Muscle of arm (tissue), 14 donors: ENCODE measurements around the gene PTPN18. TPM values are rescaled to one million over a fixed set of nuclear protein-coding genes. Genes with fewer than 3 reads are reported as not detected.
"Not testable (repeated sequence)": the region's sequence is repeated elsewhere in the genome, so short reads cannot be mapped to it uniquely, and the experiment has no call there.

Experiments used
- DNase-seq: peaks from one replicate; pipeline ENCODE4 v3.0.0-alpha.2; 2013
- long read RNA-seq, 11 donors: transcript quantifications; one replicate each; lab custom pipeline, GENCODE V29; 2026
- polyA plus RNA-seq, 12 donors: library from polyadenylated mRNA; unstranded; fragments of 120-200 nt; gene quantifications; one replicate each; pipeline ENCODE4 v1.2.1, GENCODE V29; 2013; ENCODE audit not compliant: insufficient read length in 12 of 12

The PTPN18 gene, protein sequence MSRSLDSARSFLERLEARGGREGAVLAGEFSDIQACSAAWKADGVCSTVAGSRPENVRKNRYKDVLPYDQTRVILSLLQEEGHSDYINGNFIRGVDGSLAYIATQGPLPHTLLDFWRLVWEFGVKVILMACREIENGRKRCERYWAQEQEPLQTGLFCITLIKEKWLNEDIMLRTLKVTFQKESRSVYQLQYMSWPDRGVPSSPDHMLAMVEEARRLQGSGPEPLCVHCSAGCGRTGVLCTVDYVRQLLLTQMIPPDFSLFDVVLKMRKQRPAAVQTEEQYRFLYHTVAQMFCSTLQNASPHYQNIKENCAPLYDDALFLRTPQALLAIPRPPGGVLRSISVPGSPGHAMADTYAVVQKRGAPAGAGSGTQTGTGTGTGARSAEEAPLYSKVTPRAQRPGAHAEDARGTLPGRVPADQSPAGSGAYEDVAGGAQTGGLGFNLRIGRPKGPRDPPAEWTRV
- 10 to 100 TPM in 11 of 12 donors, not detected in 1; 15.4 to 41.5 (median 18.8) TPM for polyA plus RNA-seq
- long read RNA-seq, donor 1, transcript PTPN18-207 (2 exons, 1,717 nt): major isoform, 8 of 17 reads
- long read RNA-seq, donor 1, transcript PTPN18-211 (3 exons, 1,394 nt): minor isoform, 5 of 17 reads
- long read RNA-seq, donor 1, partial matches to known transcripts: 0 of 17 reads
- long read RNA-seq, donor 1, other reads (novel, unspliced or antisense): 0 of 17 reads
- long read RNA-seq, donor 2, partial matches to known transcripts: 0 of 4 reads
- long read RNA-seq, donor 2, other reads (novel, unspliced or antisense): 0 of 4 reads
- long read RNA-seq, donor 3, partial matches to known transcripts: 0 of 1 reads
- long read RNA-seq, donor 3, other reads (novel, unspliced or antisense): 0 of 1 reads
- long read RNA-seq, donor 4, partial matches to known transcripts: 0 of 3 reads
- long read RNA-seq, donor 4, other reads (novel, unspliced or antisense): 0 of 3 reads
- long read RNA-seq, donor 5, partial matches to known transcripts: 0 of 3 reads
- long read RNA-seq, donor 5, other reads (novel, unspliced or antisense): 0 of 3 reads
- long read RNA-seq, donor 6, partial matches to known transcripts: 0 of 2 reads
- long read RNA-seq, donor 6, other reads (novel, unspliced or antisense): 0 of 2 reads
- long read RNA-seq, donor 7, partial matches to known transcripts: 19 of 24 reads
- long read RNA-seq, donor 7, other reads (novel, unspliced or antisense): 0 of 24 reads
- long read RNA-seq, donor 8, partial matches to known transcripts: 0 of 6 reads
- long read RNA-seq, donor 8, other reads (novel, unspliced or antisense): 0 of 6 reads
- long read RNA-seq, donor 9: 0 reads
- long read RNA-seq, donor 10, partial matches to known transcripts: 0 of 3 reads
- long read RNA-seq, donor 10, other reads (novel, unspliced or antisense): 0 of 3 reads
- long read RNA-seq, donor 11, partial matches to known transcripts: 0 of 2 reads
- long read RNA-seq, donor 11, other reads (novel, unspliced or antisense): 0 of 2 reads

DNA sequence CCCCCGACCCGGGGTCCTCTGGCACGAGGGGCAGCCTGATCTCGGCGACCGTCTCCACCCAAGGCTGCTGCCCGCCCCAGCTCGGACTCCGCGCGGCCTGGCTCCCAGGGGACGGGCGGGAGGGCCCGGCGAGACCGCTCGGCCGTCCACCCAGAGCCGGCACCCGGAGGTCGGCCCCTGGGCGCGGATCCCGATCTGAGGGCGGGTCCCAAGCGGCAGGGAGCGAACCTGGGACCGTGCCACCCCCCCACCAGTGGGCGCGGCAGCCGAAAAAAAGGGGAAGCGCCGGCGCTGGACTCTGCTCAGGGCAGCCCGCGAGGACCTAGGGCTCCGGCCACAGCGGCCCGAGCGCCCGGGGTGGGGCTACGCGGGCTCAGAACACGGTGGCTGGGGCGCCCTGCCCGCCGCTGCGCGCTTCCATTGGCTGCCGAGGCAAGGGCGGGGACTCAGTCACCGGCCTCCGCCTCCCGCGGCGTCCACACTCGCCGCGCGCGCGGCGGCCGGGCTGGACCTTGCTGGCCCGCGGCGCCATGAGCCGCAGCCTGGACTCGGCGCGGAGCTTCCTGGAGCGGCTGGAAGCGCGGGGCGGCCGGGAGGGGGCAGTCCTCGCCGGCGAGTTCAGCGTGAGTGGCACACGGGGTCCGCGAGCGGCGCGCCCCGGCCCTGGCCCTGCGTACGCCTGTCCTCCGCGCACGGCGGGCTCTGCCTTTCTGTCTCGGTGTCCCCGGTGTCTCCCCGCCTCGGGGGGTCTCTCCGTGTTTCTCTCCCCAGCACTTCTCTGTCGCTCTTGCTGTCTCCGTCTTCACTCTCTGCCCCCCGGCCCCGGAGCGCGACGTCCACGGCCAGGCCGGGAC, at the start of gene PTPN18:
Gene PTPN18, plus strand, starts transcription at position 479 of the 854 bp plus-strand sequence. Its CDS starts 52 bp downstream, at position 531.
- DNase-seq: peak; percentile 80

DNA sequence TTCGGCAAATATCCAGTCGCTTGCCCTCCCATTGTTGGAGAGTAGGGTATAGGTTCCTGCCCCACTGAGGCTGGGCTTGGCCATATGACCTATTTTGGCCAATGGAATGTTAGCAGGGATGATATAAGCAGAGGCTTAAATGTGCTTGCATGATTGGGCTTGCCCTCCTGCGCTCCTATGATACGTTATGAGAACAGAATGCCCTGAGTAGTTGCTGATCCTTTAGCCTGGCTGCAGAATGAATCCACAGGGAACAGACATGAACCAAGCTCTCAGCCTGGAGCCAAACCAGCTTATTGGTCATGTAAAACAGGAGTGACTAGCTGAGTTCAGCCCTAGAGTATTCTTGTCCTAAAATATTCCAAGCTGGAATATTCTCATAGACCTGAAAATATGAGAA, 48.0 kb upstream of the PTPN18 start:
- DNase-seq: no peak

DNA sequence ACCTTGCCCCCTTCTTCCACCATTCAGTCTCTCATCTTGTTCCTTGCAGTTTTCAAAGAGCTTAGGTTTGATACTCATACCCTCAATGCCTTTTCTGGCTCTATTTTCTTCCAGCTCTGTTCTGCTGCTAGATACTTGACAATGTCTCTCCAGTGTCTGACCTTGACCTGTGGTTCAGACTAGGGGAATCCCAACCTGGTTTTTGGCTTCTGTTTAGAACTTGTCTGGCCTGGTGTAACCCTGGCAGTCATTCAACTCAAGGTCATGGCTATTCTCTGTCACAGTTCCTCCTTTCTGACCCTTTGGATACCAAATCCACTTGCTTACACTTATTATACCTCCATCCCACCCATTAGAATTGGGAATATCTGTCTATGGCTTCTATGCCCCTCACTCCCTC, 45.0 kb upstream of the PTPN18 start:
- no peak for DNase-seq

DNA sequence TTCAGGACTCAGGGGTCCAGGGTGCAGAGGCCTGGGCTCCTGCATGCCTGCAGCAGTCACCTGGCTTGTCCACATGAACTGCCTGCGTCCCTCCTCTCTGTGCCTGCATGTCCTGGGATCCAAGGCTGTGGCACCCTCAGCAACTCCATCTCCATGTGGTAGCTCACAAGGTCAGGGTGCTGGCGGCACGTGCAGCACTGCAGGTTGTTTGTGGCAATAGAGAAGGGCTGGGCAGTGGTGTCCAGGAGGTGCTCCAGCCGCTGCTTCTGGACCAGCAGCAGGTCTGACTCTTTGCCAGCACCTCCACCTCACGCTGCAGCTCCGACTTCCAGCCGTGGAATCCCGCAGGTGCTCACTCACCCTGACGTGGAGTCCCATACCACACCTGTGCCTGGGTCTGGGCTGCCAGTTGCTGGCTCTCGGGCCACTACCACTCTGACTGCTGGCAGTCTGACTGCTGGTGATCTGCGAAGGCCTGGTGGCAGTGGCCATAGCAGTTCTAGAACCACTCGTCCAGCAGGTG, 42.0 kb upstream of the PTPN18 start:
- DNase-seq: no peak

DNA sequence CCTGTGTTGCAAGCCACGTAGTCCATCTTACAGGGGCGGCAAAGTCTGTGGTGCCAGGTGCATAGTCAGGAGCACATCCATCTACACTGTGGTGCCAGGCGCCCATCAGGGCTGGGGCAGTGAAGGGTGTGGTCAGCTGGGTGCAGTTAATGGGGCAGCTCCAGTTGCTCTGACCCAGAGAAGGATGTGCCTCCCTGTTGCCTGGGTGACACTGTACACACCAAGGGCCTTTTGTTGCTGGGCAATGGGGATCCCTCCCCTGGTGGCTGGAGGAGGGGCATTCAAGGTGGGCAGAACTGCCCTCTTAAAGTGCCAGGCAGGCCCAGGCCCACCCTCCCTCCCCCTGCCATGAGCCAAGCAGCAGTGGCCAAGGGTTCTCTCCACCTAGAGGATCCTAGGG, 41.5 kb upstream of the PTPN18 start:
- DNase-seq: no peak

DNA sequence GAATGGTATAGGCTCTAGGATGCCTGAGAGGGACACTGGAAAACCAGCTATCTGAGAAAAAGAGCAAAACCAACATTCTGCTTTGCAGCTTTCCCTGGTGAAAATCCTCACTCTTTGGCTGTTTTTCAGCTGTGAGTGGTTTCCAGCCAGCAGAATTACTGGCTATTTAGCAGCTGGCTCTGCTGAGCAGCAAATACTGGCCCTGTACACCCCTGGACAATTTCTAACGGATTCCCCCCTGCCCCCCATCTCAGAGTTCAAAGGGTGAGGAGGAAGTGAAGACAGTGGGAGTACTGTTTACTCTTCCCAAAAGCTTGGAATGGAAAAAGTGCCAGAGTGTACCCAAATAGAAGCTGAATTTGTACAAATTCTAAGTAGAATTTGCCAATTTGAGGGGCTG, 39.3 kb upstream of the PTPN18 start:
- peak; percentile 56 for DNase-seq

DNA sequence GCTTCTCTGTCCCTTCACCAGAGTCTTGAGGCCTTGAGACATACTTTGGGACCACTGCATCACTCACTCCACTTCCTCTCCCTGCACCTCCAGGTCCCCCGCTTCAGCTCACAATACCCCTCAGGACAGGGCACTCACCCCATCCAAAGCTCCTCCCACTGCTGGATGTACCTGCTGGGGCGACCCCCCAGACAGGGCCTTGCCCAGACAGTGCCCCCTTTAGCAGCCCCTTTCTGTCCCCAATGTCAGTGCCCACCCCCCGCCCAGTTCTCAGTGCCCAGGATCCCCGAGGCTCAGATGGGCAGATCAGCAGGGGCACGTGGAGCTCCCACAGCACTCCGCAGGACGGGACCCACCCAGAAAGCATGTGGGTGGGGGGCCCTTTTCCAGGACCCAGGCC, 37.0 kb upstream of the PTPN18 start:
- DNase-seq: no peak

DNA sequence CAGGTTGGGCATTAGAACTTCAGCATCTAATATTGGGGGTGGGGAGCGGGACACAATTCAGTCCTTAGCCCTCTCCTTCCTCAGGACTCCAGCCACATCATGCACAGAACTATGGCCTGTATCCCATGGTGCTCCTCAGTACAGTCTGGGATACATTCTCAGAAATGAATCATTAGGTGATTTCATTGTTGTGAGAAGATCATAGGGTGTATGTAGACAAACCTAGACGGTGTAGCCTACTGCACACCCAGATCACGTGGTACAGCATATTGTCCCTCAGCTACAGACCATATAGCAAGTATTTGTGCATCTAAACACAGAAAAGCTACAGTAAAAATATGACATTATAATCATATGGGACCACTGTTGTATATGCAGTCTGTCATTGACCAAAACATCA, 36.3 kb upstream of the PTPN18 start:
- DNase-seq: no peak

DNA sequence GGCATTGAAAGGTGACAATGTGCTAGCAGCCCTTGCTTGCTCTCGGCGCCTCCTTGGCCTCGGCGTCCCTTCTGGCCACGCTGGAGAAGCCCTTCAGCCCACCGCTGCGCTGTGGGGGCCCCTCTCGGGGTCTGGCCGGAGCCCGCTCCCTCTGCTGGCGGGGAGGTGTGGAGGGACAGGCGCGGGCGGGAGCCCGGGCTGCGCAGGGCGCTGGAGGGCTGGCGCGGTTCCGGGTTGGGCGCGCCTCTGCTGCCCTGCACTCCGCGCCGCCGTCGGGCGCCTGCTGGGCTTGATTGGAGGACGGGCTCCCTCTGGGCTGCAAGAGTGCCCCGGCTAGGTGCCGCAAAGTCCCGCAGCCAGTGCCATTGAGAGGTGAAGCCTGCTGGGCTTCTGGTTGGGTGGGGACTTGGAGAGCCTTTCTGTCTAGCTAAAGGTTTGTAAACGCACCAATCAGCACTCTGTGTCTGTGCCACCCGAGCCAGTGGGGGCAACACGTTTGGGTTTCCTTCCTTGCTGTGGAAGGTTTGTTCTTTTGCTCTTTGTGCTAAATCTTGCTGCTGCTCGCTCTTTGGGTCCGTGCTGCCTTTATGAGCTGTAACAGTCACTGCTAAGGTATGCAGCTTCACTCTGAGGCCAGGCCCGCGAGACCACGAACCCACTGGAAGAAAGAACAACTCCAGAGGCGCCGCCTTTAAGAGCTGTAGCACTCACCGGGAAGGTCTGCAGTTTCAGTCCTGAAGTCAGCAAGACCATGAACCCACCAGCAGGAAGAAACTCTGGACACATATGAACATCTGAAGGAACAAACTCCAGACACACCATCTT, 27.9 kb upstream of the PTPN18 start:
- no peak for DNase-seq

DNA sequence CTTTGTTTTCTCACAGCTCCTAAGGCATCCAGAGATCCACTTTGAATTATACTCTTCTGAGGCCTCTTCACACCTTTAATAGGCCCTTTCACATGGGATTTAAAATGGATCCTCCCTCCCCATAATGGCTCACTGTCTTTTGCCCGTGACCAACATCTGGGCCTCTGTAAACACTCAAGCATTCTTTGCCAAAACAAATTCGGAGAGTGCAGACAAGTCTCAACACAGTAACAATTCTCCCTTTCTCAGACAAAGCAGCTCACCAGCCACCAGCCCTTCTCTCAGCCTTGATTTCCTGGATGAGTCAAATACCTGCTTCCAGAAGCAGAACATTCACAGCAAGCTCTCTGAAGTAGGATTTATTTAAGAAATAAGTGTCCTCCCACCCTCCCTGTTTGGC, 27.1 kb upstream of the PTPN18 start:
- DNase-seq: no peak

DNA sequence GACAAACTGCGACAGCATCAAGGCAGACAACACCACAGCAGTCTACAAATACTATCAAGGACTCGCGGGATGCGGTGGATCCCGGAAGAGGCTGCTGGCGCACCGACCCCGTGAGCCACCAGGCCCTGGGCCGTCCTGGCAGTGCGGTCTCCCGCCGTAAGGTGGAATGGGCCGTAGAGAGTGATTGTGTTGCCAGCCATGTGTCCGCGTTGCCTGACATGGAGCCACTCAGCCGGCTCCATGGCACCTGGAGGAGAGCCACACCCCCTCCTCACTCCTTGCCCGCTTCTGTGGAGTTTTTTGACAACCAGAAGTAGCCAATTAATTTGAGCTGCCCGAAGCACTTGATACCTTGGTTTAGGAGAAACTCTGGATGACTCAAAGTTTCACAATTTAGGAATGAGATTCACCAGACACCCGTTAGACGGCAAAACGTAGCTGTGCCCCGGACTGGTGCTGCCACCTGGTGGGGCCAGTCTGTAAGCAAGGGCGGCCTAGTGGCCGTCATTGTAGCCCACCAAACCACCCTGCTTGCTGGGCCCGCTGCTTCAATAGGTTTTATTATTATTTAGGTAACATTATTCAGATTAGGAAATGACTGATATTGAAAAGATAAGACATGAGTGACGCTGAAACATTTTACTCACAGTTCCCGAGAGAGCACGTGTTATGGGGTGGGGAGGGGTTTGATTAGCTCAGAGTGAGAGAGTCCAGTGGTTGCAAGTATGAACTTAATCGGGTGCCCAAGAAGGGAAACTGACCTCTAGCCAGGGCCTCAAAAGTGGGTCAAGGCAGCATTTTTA, 23.4 kb upstream of the PTPN18 start:
- peak; percentile 72 for DNase-seq

DNA sequence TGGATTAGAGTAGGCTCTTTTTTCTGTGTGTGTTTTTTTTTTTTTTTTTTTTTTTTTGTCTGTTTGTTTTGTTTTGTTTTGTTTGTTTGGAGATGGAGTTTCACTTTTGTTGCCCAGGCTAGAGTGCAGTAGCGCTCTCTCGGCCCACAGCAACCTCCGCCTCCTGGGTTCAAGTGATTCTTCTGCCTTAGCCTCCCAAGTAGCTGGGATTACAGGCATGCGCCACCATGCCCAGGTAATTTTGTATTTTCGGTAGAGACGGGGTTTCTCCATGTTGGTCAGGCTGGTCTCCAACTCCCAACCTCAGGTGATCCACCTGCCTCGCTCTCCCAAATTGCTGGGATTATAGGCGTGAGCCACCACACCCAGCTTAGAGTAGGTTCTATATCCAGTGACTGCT, 22.6 kb upstream of the PTPN18 start:
- not testable (repeated sequence) for DNase-seq

DNA sequence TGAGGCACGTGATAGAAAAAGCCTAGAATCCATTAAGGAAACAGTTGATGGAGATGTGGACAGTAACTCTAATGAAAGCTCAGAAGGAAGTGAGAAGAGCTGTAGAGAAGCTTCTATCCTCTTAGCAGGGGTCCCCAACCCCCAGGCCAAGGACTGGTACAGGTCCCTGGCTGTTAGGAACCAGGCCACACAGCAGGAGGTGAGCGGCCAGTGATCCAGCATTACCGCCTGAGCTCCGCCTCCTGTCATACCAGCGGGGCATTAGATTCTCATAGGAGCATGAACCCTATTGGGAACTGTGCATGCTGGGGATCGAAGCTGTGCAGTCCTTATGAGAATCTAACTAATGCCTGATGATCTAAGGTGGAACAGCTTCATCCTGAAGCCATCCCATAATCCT, 21.8 kb upstream of the PTPN18 start:
- no peak for DNase-seq

DNA sequence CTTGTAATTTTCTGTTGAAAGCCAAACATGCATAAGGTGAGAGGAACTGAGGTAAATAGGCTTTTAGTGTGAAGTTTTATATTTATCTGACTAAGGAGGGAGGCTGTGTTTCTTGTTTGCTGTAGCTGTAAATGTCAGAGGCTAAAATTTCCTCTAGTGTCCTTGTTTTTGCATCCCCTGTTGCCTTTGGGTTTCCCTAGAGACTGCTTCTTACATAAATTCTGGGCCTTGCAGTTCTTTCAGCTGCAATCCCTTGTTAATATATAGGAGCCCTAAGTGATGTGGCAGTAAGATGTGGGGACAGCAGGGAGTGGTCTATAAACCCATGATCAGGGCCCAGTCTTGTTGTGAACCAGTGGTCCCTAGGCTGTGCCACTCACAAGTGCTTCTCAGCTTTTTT, 20.6 kb upstream of the PTPN18 start:
- DNase-seq: no peak

DNA sequence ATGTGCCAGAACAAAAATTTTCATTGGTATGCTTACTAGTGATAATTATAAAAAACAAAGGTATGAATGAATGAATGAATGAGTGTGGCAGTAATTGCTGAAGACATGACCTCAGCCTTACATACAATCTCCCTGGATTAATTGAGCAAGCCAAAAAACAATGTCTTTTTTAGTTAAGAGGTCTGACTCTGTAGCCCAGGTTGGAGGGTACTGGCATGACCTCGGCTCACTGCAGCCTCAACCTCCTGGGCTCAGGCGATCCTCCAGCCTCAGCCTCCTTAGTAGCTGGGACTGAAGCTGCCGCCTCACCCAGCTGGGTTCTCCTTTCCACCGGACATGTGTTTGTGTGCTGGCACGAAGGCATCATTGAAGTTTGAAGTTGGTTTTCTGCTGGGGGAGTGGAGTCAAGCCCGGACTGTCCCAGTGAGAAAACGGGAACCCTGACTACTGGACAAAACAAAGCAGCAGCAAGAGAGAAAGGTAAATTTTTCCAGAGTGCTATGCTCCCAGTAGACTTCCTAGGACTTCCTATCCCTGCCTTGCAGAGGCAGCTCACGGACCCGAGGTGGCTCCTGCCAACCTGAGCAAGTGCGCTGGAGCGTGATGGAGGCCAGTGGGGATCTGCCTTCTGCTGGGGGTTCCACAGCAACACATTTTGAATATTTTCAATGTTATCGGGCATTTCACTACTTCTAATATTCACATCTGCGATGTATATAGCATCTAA, 19.5 kb upstream of the PTPN18 start:
- no peak for DNase-seq

DNA sequence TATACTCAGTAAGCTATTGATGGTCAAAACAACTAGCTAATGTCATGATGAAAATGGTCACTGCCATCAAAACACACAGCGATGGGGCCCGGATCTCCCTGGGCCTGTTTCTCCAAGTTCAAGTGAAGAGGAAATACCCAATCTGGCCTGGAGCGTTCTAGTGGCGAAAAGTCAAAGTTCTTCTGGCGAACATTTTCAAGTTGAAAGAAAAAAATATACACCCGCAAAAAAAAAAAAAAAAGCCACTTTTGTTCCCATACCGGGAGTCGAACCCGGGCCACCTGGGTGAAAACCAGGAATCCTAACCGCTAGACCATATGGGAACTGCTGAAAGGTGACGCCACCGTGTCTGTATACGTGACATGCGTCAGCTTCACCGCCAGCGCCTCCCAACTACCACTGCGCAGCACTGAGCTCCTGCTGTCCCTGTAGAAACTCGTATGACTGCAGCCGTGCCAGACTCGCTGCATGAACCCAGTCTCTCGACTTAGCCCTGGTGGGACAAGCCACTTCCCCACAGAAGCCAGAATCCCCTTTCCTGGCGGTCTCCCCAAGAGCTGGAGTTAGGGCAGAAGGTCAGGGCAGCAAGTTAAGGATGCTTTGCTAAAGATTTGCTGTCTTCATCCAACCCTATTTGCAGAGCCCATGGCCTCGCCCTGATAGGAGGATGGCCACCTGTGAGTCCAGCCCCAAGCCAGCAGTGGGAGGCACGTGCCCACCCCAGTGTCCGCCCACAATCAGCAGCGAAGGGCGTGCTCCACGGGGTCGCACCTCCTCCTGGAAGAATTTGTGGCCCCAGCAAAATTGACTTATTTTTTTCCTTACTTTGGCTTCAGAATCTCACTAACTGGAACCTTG, 18.8 kb upstream of the PTPN18 start:
- peak; percentile 84 for DNase-seq
